HFF-Myc (cell line): ENCODE measurements around the gene SYNJ2.

Experiments
- DNase-seq: peaks from one replicate; pipeline ENCODE4 v3.0.0-alpha.2; 2011; ENCODE audit warnings: low read depth; ENCODE audit errors: extremely low read depth
- H3K4me3 ChIP-seq: replicated peaks from 2 replicates; pipeline ENCODE4 v1.5.1; 2011; ENCODE audit warnings: low read depth, mild to moderate bottlenecking, control low read depth, low read length
- TF ChIP-seq, protein P1 (sequence below): IDR thresholded peaks from 2 replicates; pipeline ENCODE4 v1.5.1; 2012; ENCODE audit warnings: mild to moderate bottlenecking, low read depth, low read length, control low read depth; ENCODE audit errors: missing control alignments

The SYNJ2 gene

DNA sequence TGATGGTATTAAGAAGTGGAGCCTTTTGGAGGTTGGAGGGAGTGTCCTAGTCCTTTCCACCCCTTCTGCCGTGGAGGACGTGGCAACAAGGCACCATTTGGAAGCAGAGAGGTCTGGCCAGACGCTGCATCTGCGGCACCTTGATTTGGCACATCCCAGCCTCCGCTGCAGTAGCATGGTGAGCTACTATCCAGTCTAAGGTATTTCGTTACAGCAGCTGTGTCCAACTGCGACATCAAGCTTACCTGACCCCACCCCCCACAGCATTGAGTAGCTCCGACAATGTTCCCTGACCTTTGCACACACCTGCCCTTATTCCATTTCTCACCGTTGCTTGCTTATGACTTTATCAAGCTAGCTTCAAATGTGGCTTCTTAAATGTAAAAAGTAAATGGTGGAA lies 29.8 kb upstream of the SYNJ2 start:
- DNase-seq = no peak
- H3K4me3 ChIP-seq = no peak overlapping the region
- TF ChIP-seq, protein P1, sequence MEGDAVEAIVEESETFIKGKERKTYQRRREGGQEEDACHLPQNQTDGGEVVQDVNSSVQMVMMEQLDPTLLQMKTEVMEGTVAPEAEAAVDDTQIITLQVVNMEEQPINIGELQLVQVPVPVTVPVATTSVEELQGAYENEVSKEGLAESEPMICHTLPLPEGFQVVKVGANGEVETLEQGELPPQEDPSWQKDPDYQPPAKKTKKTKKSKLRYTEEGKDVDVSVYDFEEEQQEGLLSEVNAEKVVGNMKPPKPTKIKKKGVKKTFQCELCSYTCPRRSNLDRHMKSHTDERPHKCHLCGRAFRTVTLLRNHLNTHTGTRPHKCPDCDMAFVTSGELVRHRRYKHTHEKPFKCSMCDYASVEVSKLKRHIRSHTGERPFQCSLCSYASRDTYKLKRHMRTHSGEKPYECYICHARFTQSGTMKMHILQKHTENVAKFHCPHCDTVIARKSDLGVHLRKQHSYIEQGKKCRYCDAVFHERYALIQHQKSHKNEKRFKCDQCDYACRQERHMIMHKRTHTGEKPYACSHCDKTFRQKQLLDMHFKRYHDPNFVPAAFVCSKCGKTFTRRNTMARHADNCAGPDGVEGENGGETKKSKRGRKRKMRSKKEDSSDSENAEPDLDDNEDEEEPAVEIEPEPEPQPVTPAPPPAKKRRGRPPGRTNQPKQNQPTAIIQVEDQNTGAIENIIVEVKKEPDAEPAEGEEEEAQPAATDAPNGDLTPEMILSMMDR = no peak

DNA sequence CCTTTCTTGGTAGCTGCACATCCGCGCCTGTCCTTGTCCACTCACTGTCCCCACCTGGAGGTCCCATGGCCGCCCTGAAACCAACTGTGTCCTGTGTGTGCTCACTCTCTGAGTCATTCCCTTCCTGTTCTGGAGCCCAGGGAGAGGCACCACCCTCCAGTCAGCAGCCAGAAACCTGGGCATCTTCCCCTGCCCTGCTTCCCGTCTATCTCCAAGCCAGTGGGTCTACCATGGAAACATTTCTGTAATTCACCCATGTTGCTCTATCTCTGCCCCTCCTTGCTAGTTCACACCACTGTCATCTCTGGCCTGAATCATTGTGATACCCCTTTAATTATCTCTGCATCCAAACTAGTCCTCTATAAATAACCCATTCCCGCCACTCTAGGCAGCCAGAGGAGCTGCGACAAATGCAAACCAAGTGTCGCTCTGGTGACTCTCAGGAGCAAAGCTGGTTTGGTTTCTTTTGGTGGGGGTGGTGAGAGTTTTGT lies 28.8 kb upstream of the SYNJ2 start:
- TF ChIP-seq, protein P1 = no peak
- no peak for DNase-seq
- H3K4me3 ChIP-seq = no peak overlapping the region

DNA sequence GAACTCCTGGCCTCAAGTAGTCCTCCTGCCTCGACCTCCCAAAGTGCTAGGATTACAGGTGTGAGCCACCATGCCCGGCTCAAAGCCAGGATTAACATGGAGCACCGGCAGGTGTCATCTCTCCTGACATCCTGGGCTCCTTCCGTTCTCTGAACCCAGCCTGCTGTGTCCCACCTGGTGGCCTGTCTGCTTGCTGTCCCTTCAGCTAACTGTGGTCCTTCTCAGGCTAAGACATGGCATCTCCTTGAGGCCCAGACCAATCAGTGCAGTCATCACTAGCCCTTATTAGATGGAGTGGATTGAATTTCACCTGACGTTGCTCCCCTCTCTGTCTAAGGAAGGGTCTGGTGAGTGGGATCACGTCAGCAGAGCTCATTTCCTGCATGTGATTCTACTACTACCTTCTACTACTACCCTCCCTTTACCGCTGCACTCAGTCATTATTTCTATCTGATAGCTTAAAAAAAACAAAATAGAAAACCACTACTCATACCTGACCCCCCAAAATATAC lies 28.0 kb upstream of the SYNJ2 start:
- DNase-seq = no peak
- H3K4me3 ChIP-seq = no peak overlapping the region
- TF ChIP-seq, protein P1 = no peak

DNA sequence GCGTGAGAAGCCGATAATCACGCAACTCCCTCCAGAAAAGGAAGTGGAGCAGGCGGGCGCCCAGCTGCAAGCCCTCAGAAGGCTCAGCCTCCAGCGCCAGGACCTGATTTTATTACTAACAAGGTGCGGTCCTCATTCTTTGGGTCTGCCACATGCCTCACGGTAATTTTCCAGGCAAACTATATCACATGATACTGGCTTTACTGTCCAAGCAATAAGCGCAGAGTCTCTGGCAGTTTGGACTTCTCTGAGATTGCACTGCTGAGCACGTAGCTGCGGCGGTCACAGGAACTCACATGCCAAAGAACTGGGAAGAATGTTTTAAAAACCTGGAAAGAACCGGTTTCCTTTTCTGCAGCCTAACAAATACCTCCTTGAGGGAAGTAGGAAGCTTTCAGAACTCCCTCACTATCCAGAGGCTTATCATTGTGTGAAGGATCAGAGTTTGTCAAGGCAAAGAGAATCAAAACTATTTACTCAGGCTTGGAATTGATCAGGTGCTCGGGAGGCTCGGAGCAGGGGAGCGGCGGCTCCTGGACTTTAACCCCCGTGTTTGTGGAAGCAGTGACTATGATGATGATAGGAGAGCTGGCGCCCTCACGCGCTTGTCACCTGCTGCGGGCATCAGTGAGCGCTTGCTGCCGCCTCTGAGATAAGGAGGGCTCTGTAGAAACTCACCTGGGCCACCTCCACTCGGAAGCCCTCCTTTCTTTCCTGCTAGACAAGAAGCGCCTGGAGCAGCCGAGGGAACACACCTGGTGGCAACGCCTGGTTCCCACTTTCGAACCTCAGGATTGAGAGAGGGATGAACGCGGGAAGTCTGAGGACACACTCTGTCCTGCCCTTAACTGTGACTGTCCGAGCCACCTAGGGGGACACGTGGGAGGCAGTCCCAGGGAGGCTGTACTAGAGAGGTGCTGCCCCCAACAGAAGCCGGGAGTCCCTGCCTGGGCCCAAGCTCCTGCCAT lies 27.2 kb upstream of the SYNJ2 start:
- H3K4me3 ChIP-seq = no peak overlapping the region
- no peak for DNase-seq
- TF ChIP-seq, protein P1 = no peak

DNA sequence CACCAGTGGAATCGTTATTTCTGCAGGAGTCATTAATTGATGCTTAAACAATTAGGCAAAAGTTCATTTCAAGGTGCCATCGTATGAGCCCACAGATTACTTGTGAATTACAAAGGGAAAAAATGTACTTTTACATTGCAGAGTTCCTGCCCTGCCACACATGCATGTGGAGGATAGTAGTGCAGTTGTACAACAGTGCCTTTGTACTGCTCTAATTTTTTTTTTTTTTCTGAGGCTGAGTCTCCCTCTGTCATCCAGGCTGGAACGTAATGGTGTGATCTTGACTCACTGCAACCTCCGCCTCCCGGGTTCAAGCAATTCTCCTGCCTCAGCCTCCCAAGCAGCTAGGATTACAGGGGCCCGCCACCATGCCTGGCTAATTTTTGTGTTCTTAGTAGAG lies 26.0 kb upstream of the SYNJ2 start:
- DNase-seq = no peak
- TF ChIP-seq, protein P1 = no peak
- H3K4me3 ChIP-seq = no peak overlapping the region

DNA sequence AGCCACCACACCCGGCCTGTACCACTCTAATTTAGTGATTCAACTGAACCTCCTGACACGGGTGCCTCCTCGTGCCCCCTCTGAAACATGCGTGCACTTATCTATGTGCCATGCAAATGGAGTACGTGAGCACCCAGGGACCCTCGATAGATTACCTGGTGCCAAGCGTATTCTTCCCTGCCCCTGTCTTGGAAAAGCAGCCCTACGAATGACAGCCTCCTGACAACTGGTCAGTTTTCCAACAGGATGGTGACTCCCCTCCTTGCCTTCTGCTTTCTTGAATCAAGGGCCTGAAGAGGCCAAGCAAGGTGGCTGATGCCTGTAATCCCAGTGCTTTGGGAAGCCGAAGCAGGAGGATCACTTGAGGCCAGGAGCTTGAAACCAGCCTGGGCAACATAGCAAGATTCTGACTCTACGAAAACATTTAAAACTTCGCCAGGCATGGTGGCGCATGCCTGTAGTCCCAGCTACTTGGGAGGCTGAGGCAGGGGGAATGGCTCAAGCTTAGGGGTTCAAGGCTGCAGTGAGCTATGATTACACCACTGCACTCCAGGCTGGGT lies 25.4 kb upstream of the SYNJ2 start:
- TF ChIP-seq, protein P1 = no peak
- no peak overlapping the region for H3K4me3 ChIP-seq
- DNase-seq = no peak
